Measurements from ENCODE around the gene FBXO27.
"Not testable (repeated sequence)": the region's sequence is repeated elsewhere in the genome, so short reads cannot be mapped to it uniquely, and the experiment has no call there.

Gene FBXO27

GRCh38 chr19:38993271-38993670 is 39.1 kb downstream of the FBXO27 start:
- no peak overlapping the region for H3K4me3 ChIP-seq (ENCODE audit: control insufficient read depth, low read depth, low read length)
- peak; percentile 71 for DNase-seq (ENCODE audit: low read depth)
- no peak for TF ChIP-seq CTCF (conservative IDR thresholded peaks at IDR 0.05; ENCODE audit: control insufficient read depth, insufficient read depth, low read depth, low read length)

- DNase-seq (ENCODE audit: low read depth): no peak
- TF ChIP-seq CTCF (conservative IDR thresholded peaks at IDR 0.05; ENCODE audit: control insufficient read depth, insufficient read depth, low read depth, low read length): no peak
- H3K4me3 ChIP-seq (ENCODE audit: control insufficient read depth, low read depth, low read length): no peak overlapping the region
These were observed 41.2 kb downstream of the FBXO27 start for GRCh38 chr19:38990949-38991697.

GRCh38 chr19:38989614-38990013 is 42.7 kb downstream of the FBXO27 start:
- H3K4me3 ChIP-seq (ENCODE audit: control insufficient read depth, low read depth, low read length); DNase-seq (ENCODE audit: low read depth): not testable (repeated sequence)

- H3K4me3 ChIP-seq (ENCODE audit: control insufficient read depth, low read depth, low read length): no peak overlapping the region
- no peak for DNase-seq (ENCODE audit: low read depth)
- no peak for TF ChIP-seq CTCF (conservative IDR thresholded peaks at IDR 0.05; ENCODE audit: control insufficient read depth, insufficient read depth, low read depth, low read length)
These were observed 43.2 kb downstream of the FBXO27 start for GRCh38 chr19:38989066-38989605.

- not testable (repeated sequence) for H3K4me3 ChIP-seq (ENCODE audit: control insufficient read depth, low read depth, low read length); DNase-seq (ENCODE audit: low read depth)
These were observed 43.7 kb downstream of the FBXO27 start for GRCh38 chr19:38988627-38989026.

GRCh38 chr19:38987745-38988144 is 44.6 kb downstream of the FBXO27 start:
- DNase-seq (ENCODE audit: low read depth); H3K4me3 ChIP-seq (ENCODE audit: control insufficient read depth, low read depth, low read length): not testable (repeated sequence)

GRCh38 chr19:38985262-38985661 is 47.1 kb downstream of the FBXO27 start:
- H3K4me3 ChIP-seq (ENCODE audit: control insufficient read depth, low read depth, low read length): no peak overlapping the region
- DNase-seq (ENCODE audit: low read depth): no peak
- TF ChIP-seq CTCF (conservative IDR thresholded peaks at IDR 0.05; ENCODE audit: control insufficient read depth, insufficient read depth, low read depth, low read length): no peak

- no peak for DNase-seq (ENCODE audit: low read depth)
- no peak for TF ChIP-seq CTCF (conservative IDR thresholded peaks at IDR 0.05; ENCODE audit: control insufficient read depth, insufficient read depth, low read depth, low read length)
- no peak overlapping the region for H3K4me3 ChIP-seq (ENCODE audit: control insufficient read depth, low read depth, low read length)
These were observed 51.6 kb downstream of the FBXO27 start for GRCh38 chr19:38980583-38981374.
